Testis (tissue), 3 donors: ENCODE results near the gene ARHGAP40. TPM values are rescaled to one million over a fixed set of nuclear protein-coding genes. Genes with fewer than 3 reads are reported as not detected.
"Not testable (repeated sequence)": the region's sequence is repeated elsewhere in the genome, so short reads cannot be mapped to it uniquely, and the experiment has no call there.

Experiments used
- DNase-seq: peaks from one replicate; pipeline ENCODE4 v3.0.0-alpha.2; 2019
- H3K27ac ChIP-seq, 2 donors: fragments of 200-600 bp; sonication (generic); one replicate each; pipeline ENCODE4 v1.5.1; 2019
- H3K27me3 ChIP-seq: fragments of 200-600 bp; sonication (generic); one replicate; pipeline ENCODE4 v1.5.1; 2019
- H3K36me3 ChIP-seq: fragments of 200-600 bp; sonication (generic); one replicate; pipeline ENCODE4 v1.5.1; 2017; ENCODE audit warnings: low read depth; ENCODE audit errors: missing control alignments
- H3K4me1 ChIP-seq: fragments of 200-600 bp; sonication (generic); one replicate; pipeline ENCODE4 v1.5.1; 2019
- H3K4me3 ChIP-seq, 2 donors: fragments of 200-600 bp; sonication (generic); one replicate each; pipeline ENCODE4 v1.5.1; 2017 to 2019
- H3K9me3 ChIP-seq: fragments of 200-600 bp; sonication (generic); one replicate; pipeline ENCODE4 v1.5.1; 2017
- CTCF ChIP-seq, 3 experiments: fragments of 450-650 bp in 2 of 3; fragments of 200-600 bp in 1 of 3; sonication (generic) in 1 of 3; IDR thresholded peaks; one replicate each; pipeline ENCODE4 v1.5.1; 2016 to 2019; ENCODE audit warnings: antibody characterized with exemption in 3 of 3, mild to moderate bottlenecking in 2 of 3, moderate library complexity in 1 of 3
- POLR2A ChIP-seq: fragments of 450-650 bp; IDR thresholded peaks from one replicate; pipeline ENCODE4 v1.6.1; 2017; ENCODE audit warnings: antibody characterized with exemption, mild to moderate bottlenecking, moderate library complexity
- WGBS, 2 donors: methylation state at CpG; one replicate each; pipeline ENCODE4 v1.1.5; 2018; 5-methylcytosine and 5-hydroxymethylcytosine counted together
- intact Hi-C: fragments of 100-400 bp; cut with DNase I; formaldehyde crosslinking; loops from one replicate; pipeline ENCODE4 v1.15.1; 2023; ENCODE audit warnings: low total_unique reads
- polyA plus RNA-seq: library from polyadenylated mRNA; stranded (reverse); fragments of 350-450 nt; fragmentation: Illumina TruSeq; extraction: RNeasy Lipid Tissue Mini Kit (QIAGEN cat#74804); gene quantifications from one replicate; pipeline ENCODE4 v1.2.3, GENCODE V29; 2014; ENCODE audit warnings: low read depth, low replicate concordance; ENCODE audit not compliant: insufficient read depth
- total RNA-seq, 2 donors: library from RNA; depleted of rRNA; stranded (reverse); fragments of >200 nt; gene quantifications; one replicate each; pipeline ENCODE4 v1.2.3, GENCODE V29; 2016

Gene ARHGAP40
- total and polyA plus RNA-seq, 3 donors from 2014 or later, result 1.5 to 3.2 (median 1.5) TPM

GRCh38 chr20:38589967-38590675 is 11.5 kb upstream of the ARHGAP40 start:
- TF ChIP-seq POLR2A (no peak), CTCF (IDR thresholded peaks at IDR 0.05) (no peak)
- H3K36me3 ChIP-seq, result no peaks in the 10 kb centered on the region
- 73 to 81% methylated on average over 3 of the region's 3 CpGs for WGBS, 2 donors
- no peaks in the 10 kb centered on the region for H3K27me3 ChIP-seq
- no peak for DNase-seq
- intact Hi-C loops, result no loop called here
- H3K9me3 ChIP-seq, result no peaks in the 10 kb centered on the region
- no peak overlapping the region for H3K4me3 ChIP-seq
- H3K4me1 ChIP-seq, result no peaks in the 10 kb centered on the region
- no peak overlapping the region for H3K27ac ChIP-seq

GRCh38 chr20:38590676-38591473 is 10.7 kb upstream of the ARHGAP40 start:
- WGBS, 2 donors, result 76 to 79% methylated on average over 15 to 18 of the region's 18 CpGs
- Histone ChIP-seq H3K27ac (no peak overlapping the region), H3K4me1 (no peaks in the 10 kb centered on the region), H3K27me3 (no peaks in the 10 kb centered on the region), H3K36me3 (no peaks in the 10 kb centered on the region), H3K9me3 (no peaks in the 10 kb centered on the region), H3K4me3 (no peak overlapping the region)
- TF ChIP-seq POLR2A, result no peak
- no peak for TF ChIP-seq CTCF (IDR thresholded peaks at IDR 0.05)
- DNase-seq, result no peak
- intact Hi-C loops, result no loop called here

- no peak overlapping the region for H3K27ac ChIP-seq
- intact Hi-C loops, result no loop called here
- WGBS, 2 donors, result 83 to 88% methylated on average over 13 to 21 of the region's 21 CpGs
- no peaks in the 10 kb centered on the region for H3K9me3 ChIP-seq
- no peak for DNase-seq
- no peak overlapping the region for H3K4me3 ChIP-seq
- no peaks in the 10 kb centered on the region for H3K36me3 ChIP-seq
- no peaks in the 10 kb centered on the region for H3K27me3 ChIP-seq
- TF ChIP-seq CTCF (IDR thresholded peaks at IDR 0.05) (no peak), POLR2A (no peak)
- H3K4me1 ChIP-seq, result no peaks in the 10 kb centered on the region
These were observed 9.9 kb upstream of the ARHGAP40 start for GRCh38 chr20:38591474-38592410.

GRCh38 chr20:38592411-38592790 is 9.2 kb upstream of the ARHGAP40 start:
- H3K27me3 ChIP-seq, H3K4me3 ChIP-seq, H3K9me3 ChIP-seq, DNase-seq, intact Hi-C loops, H3K36me3 ChIP-seq, H3K4me1 ChIP-seq, H3K27ac ChIP-seq: not testable (repeated sequence)
- 83 to 85% methylated on average over 3 of the region's 3 CpGs for WGBS, 2 donors

- H3K9me3 ChIP-seq, H3K36me3 ChIP-seq, H3K27ac ChIP-seq, H3K27me3 ChIP-seq, H3K4me3 ChIP-seq, DNase-seq, intact Hi-C loops, H3K4me1 ChIP-seq: not testable (repeated sequence)
- 83% methylated on average over 12 of the region's 12 CpGs for WGBS, 2 donors
These were observed 7.3 kb upstream of the ARHGAP40 start for GRCh38 chr20:38594281-38594680.

- H3K4me3 ChIP-seq, H3K27me3 ChIP-seq, H3K4me1 ChIP-seq, DNase-seq, intact Hi-C loops, H3K27ac ChIP-seq, H3K36me3 ChIP-seq, H3K9me3 ChIP-seq: not testable (repeated sequence)
- WGBS, 2 donors, result 86 to 91% methylated on average over 14 to 15 of the region's 15 CpGs
These were observed 5.7 kb upstream of the ARHGAP40 start for GRCh38 chr20:38595886-38596285.
